ENCODE results near the gene RD3L.

GRCh38 chr14:103948442-103948841 lies 6.1 kb upstream of the RD3L start:
- TF ChIP-seq EZH2phosphoT487 (IDR thresholded peaks at IDR 0.05; ENCODE audit: insufficient read depth, low read depth), result no peak
- no peak for TF ChIP-seq EZH2 (IDR thresholded peaks at IDR 0.05; ENCODE audit: insufficient read depth, poor library complexity, severe bottlenecking)
